IMR-90 (cell line): ENCODE measurements around the gene SPATA3. TPM values are rescaled to one million over a fixed set of nuclear protein-coding genes. Genes with fewer than 3 reads are reported as not detected.

Experiments
- ATAC-seq: fragments of 200-7000 bp; cut with Tn5 transposase; 2 replicates; pipeline ENCODE4 v1.9.1; 2020; ENCODE audit warnings: low read depth, mild to moderate bottlenecking, moderate library complexity
- BruUV-seq: library from RNA; stranded (reverse); fragments of 400-500 nt; replicated peaks from 2 replicates; lab custom pipeline; 2021; lab: Mats Ljungman, UMichigan
- CTCF ChIA-PET: fragments of 300-600 bp; formaldehyde crosslinking; extraction: SDS; loops from one replicate; lab custom pipeline; 2021; ENCODE audit warnings: antibody characterized with exemption; lab: Yijun Ruan, JAX
- POLR2A ChIA-PET: fragments of 300-600 bp; sonication (Branson Sonifier 250); formaldehyde crosslinking; loops from one replicate; lab custom pipeline; 2022; ENCODE audit warnings: antibody characterized with exemption; ENCODE audit not compliant: unreplicated experiment; lab: Charles Lee
- DNase-seq: peaks from one replicate; pipeline ENCODE4 v3.0.0; 2013
- H2AFZ ChIP-seq: replicated peaks from 2 replicates; pipeline ENCODE3; 2013; ENCODE audit warnings: low read length, mild to moderate bottlenecking; ENCODE audit not compliant: poor library complexity
- H2AK5ac ChIP-seq: 2 replicates; pipeline ENCODE4 v1.6.1; 2013; ENCODE audit warnings: low read depth, low read length, inconsistent platforms
- H2AK9ac ChIP-seq: replicated peaks from 2 replicates; pipeline ENCODE3; 2013; ENCODE audit warnings: mild to moderate bottlenecking, low read depth, low read length, moderate library complexity; ENCODE audit not compliant: poor library complexity
- H2BK120ac ChIP-seq: 2 replicates; pipeline ENCODE4 v1.6.1; 2013; ENCODE audit warnings: low read depth, low read length, inconsistent platforms
- H2BK15ac ChIP-seq: 3 replicates; pipeline ENCODE4 v1.6.1; 2013; ENCODE audit warnings: low read depth, low read length, inconsistent platforms
- H2BK20ac ChIP-seq: 2 replicates; pipeline ENCODE4 v1.6.1; 2013; ENCODE audit warnings: low read depth, mild to moderate bottlenecking, inconsistent platforms, low read length, moderate library complexity
- H2BK5ac ChIP-seq: 2 replicates; pipeline ENCODE4 v1.6.1; 2013; ENCODE audit warnings: mild to moderate bottlenecking, low read depth, low read length, inconsistent platforms; ENCODE audit not compliant: poor library complexity, severe bottlenecking
- H3K14ac ChIP-seq: replicated peaks from 2 replicates; pipeline ENCODE4 v1.6.1; 2013; ENCODE audit warnings: low read depth, low read length, inconsistent platforms
- H3K18ac ChIP-seq: 2 replicates; pipeline ENCODE4 v1.6.1; 2013; ENCODE audit warnings: low read depth, low read length, control low read depth
- H3K23ac ChIP-seq: 2 replicates; pipeline ENCODE4 v1.6.1; 2013; ENCODE audit warnings: low read depth, low read length, inconsistent platforms
- H3K27ac ChIP-seq: 2 replicates; pipeline ENCODE4 v1.5.1; 2013; ENCODE audit warnings: mild to moderate bottlenecking, control low read depth, low read length; ENCODE audit not compliant: insufficient read depth
- H3K27me3 ChIP-seq: 2 replicates; pipeline ENCODE4 v1.6.1; 2013; ENCODE audit warnings: low read length; ENCODE audit not compliant: control insufficient read depth, insufficient read depth
- H3K36me3 ChIP-seq: 2 replicates; pipeline ENCODE4 v1.6.1; 2013; ENCODE audit warnings: low read length, mixed read lengths; ENCODE audit not compliant: control insufficient read depth, insufficient read depth
- H3K4ac ChIP-seq: 2 replicates; pipeline ENCODE4 v1.6.1; 2013; ENCODE audit warnings: low read depth, low read length, inconsistent platforms
- H3K4me1 ChIP-seq: 2 replicates; pipeline ENCODE4 v1.6.1; 2013; ENCODE audit warnings: low read length, mixed read lengths; ENCODE audit not compliant: control insufficient read depth, insufficient read depth
- H3K4me2 ChIP-seq: 2 replicates; pipeline ENCODE4 v1.6.1; 2013; ENCODE audit warnings: low read depth, mild to moderate bottlenecking, control low read depth, low read length, moderate library complexity
- H3K4me3 ChIP-seq: 2 replicates; pipeline ENCODE4 v1.5.1; 2013; ENCODE audit warnings: low read depth, mild to moderate bottlenecking, control low read depth, low read length, moderate library complexity; ENCODE audit not compliant: insufficient read depth
- H3K56ac ChIP-seq: 2 replicates; pipeline ENCODE4 v1.6.1; 2013; ENCODE audit warnings: low read length, inconsistent platforms; ENCODE audit not compliant: insufficient read depth; ENCODE audit errors: extremely low read depth
- H3K79me1 ChIP-seq, 2 experiments: 2 replicates each; pipeline ENCODE4 v1.6.1; 2013; ENCODE audit warnings: low read length in 2 of 2, inconsistent platforms in 1 of 2, low read depth in 1 of 2
- H3K9ac ChIP-seq: 2 replicates; pipeline ENCODE4 v1.6.1; 2013; ENCODE audit warnings: low read depth, low read length, control low read depth
- H3K9me1 ChIP-seq: 2 replicates; pipeline ENCODE4 v1.6.1; 2013; ENCODE audit warnings: low read length, inconsistent platforms; ENCODE audit not compliant: insufficient read depth
- H3K9me3 ChIP-seq: 2 replicates; pipeline ENCODE4 v1.6.1; 2013; ENCODE audit warnings: low read length; ENCODE audit not compliant: control insufficient read depth, insufficient read depth
- H4K20me1 ChIP-seq: 2 replicates; pipeline ENCODE4 v1.6.1; 2013; ENCODE audit warnings: low read length, inconsistent platforms; ENCODE audit not compliant: insufficient read depth
- H4K5ac ChIP-seq: 2 replicates; pipeline ENCODE4 v1.6.1; 2013; ENCODE audit warnings: mild to moderate bottlenecking, low read depth, low read length, control low read depth
- H4K8ac ChIP-seq, 2 experiments: 2 replicates each; pipeline ENCODE4 v1.6.1; 2013; ENCODE audit warnings: low read depth in 2 of 2, low read length in 2 of 2, control low read depth in 1 of 2, inconsistent platforms in 1 of 2
- H4K91ac ChIP-seq: 2 replicates; pipeline ENCODE4 v1.6.1; 2013; ENCODE audit warnings: low read depth, low read length, inconsistent platforms; ENCODE audit not compliant: insufficient read depth
- BHLHE40 ChIP-seq: fragments of 150-350 bp; IDR thresholded peaks from 2 replicates; pipeline ENCODE4 v1.6.1; 2016; ENCODE audit warnings: mild to moderate bottlenecking, low read depth, low read length
- CEBPB ChIP-seq: IDR thresholded peaks from 2 replicates; pipeline ENCODE4 v1.6.1; 2012; ENCODE audit warnings: low read depth, low read length, improper control_type of control experiment
- FOS ChIP-seq: fragments of 150-350 bp; IDR thresholded peaks from 2 replicates; pipeline ENCODE4 v1.6.1; 2016; ENCODE audit warnings: low read depth, low read length
- MAFK ChIP-seq: IDR thresholded peaks from 2 replicates; pipeline ENCODE4 v1.6.1; 2012; ENCODE audit warnings: low read depth, low read length, improper control_type of control experiment
- MXI1 ChIP-seq: IDR thresholded peaks from 2 replicates; pipeline ENCODE4 v1.6.1; 2012; ENCODE audit warnings: low read depth, mild to moderate bottlenecking, low read length, moderate library complexity, borderline replicate concordance
- NFE2L2 ChIP-seq: fragments of 150-350 bp; IDR thresholded peaks from 2 replicates; pipeline ENCODE4 v1.6.1; 2016; ENCODE audit warnings: low read depth, mild to moderate bottlenecking, low read length
- RFX5 ChIP-seq: IDR thresholded peaks from 2 replicates; pipeline ENCODE4 v1.8.0; 2012; ENCODE audit warnings: low read depth, mild to moderate bottlenecking, low read length, moderate library complexity
- SMC3 ChIP-seq: fragments of 150-350 bp; IDR thresholded peaks from 2 replicates; pipeline ENCODE4 v1.6.1; 2016; ENCODE audit warnings: low read depth, mild to moderate bottlenecking, antibody characterized with exemption, low read length, moderate library complexity
- WGBS, 2 experiments: methylation state at CpG; one replicate each; pipeline versions ENCODE4 v1.1.5 to v1.1.7; 2013; ENCODE audit warnings: missing lambda C conversion rate in 2 of 2; ENCODE audit not compliant: insufficient read length in 1 of 2; ENCODE audit errors: extremely low coverage in 2 of 2; 5-methylcytosine and 5-hydroxymethylcytosine counted together
- dilution Hi-C: fragments of 300-500 bp; cut with HindIII; formaldehyde crosslinking; loops from one replicate; pipeline ENCODE4 v1.14.3; 2018; ENCODE audit warnings: low sequenced_read_pairs; ENCODE audit not compliant: unreplicated experiment
- in situ Hi-C: fragments of 300-500 bp; cut with MboI; formaldehyde crosslinking; loops from 3 replicates; pipeline ENCODE4 v1.14.3; 2019; ENCODE audit warnings: low sequenced_read_pairs, inconsistent platforms, mixed read lengths
- intact Hi-C: fragments of 100-400 bp; cut with micrococcal nuclease; formaldehyde crosslinking; loops from 2 replicates; pipeline ENCODE4 v1.10.0; 2022
- polyA plus RNA-seq, 3 experiments: library from polyadenylated mRNA; depleted of rRNA; stranded (reverse); fragments of >200 nt; gene quantifications; 2 replicates each; pipeline ENCODE4 v1.2.3, GENCODE V29; 2012; ENCODE audit warnings: low replicate concordance in 1 of 3
- total RNA-seq: library from RNA; depleted of rRNA; stranded (reverse); fragments of >200 nt; gene quantifications from 2 replicates; pipeline ENCODE4 v1.2.3, GENCODE V29; 2012

The SPATA3 gene
- total and polyA plus RNA-seq, 2 of the 4 experiments (the other 2 are of a cell fraction), result not detected

GRCh38 chr2:230961091-230961491 is 34.8 kb upstream of the SPATA3 start:
- Histone ChIP-seq H3K9me1 (no peaks in the 10 kb centered on the region), H3K18ac (no peak overlapping the region), H2BK15ac (no peak overlapping the region), H2AK9ac (no peak overlapping the region), H4K5ac (no peak overlapping the region), H3K36me3 (no peaks in the 10 kb centered on the region), H2BK20ac (no peak overlapping the region), H4K91ac (no peak overlapping the region), H3K4me3 (no peak overlapping the region), H3K14ac (no peak overlapping the region), H3K9me3 (no peaks in the 10 kb centered on the region), H4K20me1 (no peaks in the 10 kb centered on the region), H3K4ac (no peak overlapping the region), H3K56ac (no peak overlapping the region), H2AFZ (no peak overlapping the region), H4K8ac (no peak overlapping the region), H2AK5ac (no peak overlapping the region), H3K4me1 (no peaks in the 10 kb centered on the region), H3K27me3 (peaks cover 21% of the 10 kb centered on the region), H3K4me2 (no peak overlapping the region), H3K27ac (no peak overlapping the region), H3K79me1 (no peaks in the 10 kb centered on the region), H2BK120ac (no peak overlapping the region), H2BK5ac (no peak overlapping the region), H3K23ac (no peak overlapping the region), H3K9ac (no peak overlapping the region)
- intact Hi-C loops, result no loop called here
- dilution Hi-C loops, result no loop called here
- ChIA-PET POLR2A (no interaction called here), CTCF (no interaction called here)
- DNase-seq (no peak), ATAC-seq (no peak)
- WGBS, 2 experiments, result no CpG with 5 or more reads among the region's 3 CpGs
- no TSS peak for BruUV-seq
- in situ Hi-C loops, result no loop called here
- TF ChIP-seq FOS, result no peak
- no peak for TF ChIP-seq SMC3
- no peak for TF ChIP-seq RFX5
- TF ChIP-seq CEBPB, result no peak
- TF ChIP-seq MXI1, result no peak
- no peak for TF ChIP-seq MAFK
- no peak for TF ChIP-seq BHLHE40
- no peak for TF ChIP-seq NFE2L2
